Activated CD4-positive, alpha-beta T cell treated with anti-CD3 and anti-CD28 coated beads, Interleukin-2, Interleukin-6, amounts not matched to agents 100 ng/mL and 50 ng/mL, durations not matched to agents 16 hours and 8 hours (primary cell): ENCODE measurements around the gene UBQLN1.

Experiments
- DNase-seq: peaks from one replicate; pipeline ENCODE4 v3.0.0-alpha.2; 2020

Gene UBQLN1

GRCh38 chr9:83681490-83681889, 26.3 kb downstream of the UBQLN1 start:
- DNase-seq: no peak

GRCh38 chr9:83680233-83680632, 27.5 kb downstream of the UBQLN1 start:
- DNase-seq: no peak

GRCh38 chr9:83677596-83677995, 30.2 kb downstream of the UBQLN1 start:
- no peak for DNase-seq

- DNase-seq: no peak
These were observed 32.3 kb downstream of the UBQLN1 start for GRCh38 chr9:83675466-83675865.

- no peak for DNase-seq
These were observed 36.3 kb downstream of the UBQLN1 start for GRCh38 chr9:83671451-83671850.

GRCh38 chr9:83670381-83670780, 37.4 kb downstream of the UBQLN1 start:
- DNase-seq: no peak

DNA sequence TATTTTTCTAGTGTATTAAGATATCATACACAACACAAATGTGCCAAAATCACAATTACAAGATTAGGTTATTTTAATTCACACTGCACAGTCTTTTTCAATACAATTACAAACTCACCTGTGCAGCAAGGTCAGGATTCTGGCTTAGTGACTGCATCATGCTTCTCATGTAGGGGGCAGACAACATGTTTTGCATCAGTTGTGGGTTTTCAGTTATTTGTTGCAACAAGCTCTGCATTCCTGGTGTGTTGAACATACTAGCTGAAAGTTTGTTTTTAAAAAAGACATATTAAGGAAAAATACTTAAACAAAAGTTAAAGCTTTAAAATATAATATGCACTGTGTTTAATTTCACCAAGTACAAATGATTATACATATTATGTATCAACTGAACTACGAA, 38.7 kb downstream of the UBQLN1 start:
- no peak for DNase-seq

GRCh38 chr9:83665580-83666200, 42.1 kb downstream of the UBQLN1 start:
- DNase-seq: no peak

DNA sequence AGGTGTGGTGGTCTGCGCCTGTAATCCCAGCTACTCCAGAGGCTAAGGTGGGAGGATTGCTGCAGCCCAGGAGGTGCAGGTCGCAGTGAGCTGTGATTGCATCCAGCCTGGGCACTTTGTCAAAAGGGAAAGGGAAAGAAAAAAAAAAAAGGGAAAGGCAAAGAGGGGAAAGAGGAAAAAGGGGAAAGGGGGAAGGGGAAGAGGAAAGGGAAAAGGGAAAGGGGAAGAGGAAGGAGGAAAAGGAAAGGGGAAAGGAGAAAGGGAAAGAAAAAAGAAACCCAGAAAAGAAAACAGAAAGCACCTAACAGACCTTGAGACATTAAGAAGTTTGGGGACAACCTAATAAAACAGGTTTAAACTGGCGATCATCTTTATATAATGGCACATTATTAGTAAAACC, 44.8 kb downstream of the UBQLN1 start:
- DNase-seq: no peak

DNA sequence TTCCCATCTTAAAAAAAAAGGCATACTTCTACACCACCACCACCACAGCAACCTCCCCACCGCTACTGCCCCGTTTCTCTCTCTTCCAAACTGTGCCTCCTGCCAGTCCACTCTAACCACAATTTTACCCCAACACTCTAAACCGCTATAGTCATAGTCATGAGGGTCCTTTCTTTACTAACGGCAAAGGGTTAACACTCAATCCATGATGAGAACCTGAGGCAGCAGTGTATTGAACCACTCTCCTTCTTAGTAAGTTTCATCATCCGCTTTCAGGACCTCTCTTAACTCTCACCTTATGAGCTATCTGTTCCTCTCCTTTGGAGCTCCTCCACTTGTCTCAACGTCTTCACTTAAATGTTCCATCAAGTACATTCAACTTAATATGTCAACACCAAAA, 50.8 kb downstream of the UBQLN1 start:
- peak; percentile 11 for DNase-seq

- peak; percentile 17 for DNase-seq
These were observed 51.6 kb downstream of the UBQLN1 start for GRCh38 chr9:83656032-83656680.

- DNase-seq: no peak
These were observed 52.3 kb downstream of the UBQLN1 start for GRCh38 chr9:83655433-83655832.

DNA sequence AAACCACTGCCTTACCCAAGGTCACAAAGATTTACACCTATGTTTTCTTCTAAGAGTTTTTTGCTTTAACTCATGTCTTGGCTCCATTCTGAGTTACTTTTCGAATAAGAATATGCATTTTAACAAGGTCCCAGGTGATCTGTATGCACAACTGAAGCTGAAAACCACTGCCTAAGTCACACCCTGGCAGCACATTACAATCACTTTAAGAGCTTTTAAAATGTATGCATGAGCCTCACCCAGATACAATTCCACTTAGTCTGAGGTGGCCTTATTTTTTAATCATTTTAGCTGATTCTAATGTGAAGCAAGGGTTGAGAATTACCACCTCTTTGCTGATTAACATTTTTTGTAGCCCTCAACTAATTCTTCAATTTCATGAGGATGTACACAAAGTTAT, 55.3 kb downstream of the UBQLN1 start:
- no peak for DNase-seq

- DNase-seq: no peak
These were observed 56.2 kb downstream of the UBQLN1 start for GRCh38 chr9:83651558-83651957.

GRCh38 chr9:83649515-83649914, 58.2 kb downstream of the UBQLN1 start:
- no peak for DNase-seq

DNA sequence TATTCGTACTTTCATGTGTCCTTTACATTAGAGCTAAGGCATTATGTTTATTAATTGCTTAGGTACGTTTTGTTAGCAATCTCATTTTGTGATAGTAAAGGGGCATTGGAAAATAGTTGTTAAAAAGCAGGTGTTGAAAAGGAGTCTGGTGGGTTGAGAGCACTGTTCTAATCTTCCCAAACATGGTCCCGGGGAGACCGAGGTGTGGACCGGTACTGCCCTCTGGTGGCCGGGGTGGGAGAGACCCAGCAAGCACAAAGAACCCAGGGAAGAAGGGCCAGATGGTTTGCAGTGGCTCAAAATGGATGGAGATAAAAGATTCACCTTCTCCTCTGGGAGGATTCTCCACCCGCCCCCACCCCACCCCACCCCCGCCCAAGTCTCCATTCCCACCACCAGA, 58.7 kb downstream of the UBQLN1 start:
- DNase-seq: peak; percentile 73

DNA sequence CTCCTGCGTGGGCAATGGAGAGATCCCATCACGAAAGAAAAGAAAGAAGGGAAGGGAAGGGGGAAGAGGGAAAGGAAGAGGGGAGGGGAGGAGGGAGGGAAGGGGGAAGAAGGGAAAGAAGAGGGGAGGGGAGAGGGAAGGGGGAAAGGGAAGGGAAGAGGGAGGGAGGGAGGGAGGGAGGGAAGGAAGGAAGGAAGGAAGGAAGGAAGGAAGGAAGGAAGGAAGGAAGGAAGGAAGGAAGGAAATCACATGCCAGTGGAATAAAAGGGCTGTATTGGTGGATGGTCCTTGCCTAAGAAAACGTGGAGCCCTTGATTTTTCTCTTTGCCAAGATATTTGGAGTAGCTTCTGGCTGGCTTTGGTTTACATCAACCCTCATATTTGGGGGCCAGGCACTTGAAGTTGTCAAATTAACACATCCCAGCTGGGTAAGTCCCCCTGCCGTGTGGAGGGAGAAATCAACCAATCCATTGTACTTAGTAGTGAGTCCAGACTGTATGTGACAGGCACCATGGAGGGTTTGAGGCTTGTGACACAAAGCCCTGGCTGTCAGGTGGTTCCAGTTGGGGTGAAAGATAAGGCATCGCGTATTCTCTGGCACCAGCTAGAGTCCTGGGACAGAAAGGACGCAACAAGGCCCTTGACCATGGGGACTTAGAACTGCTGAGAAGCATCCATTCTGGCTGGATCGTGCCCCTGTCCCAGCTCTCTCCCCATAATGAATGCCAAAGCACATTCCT, 61.1 kb downstream of the UBQLN1 start:
- DNase-seq: no peak

GRCh38 chr9:83642793-83643192, 65.0 kb downstream of the UBQLN1 start:
- DNase-seq: no peak

GRCh38 chr9:83639266-83639665, 68.5 kb downstream of the UBQLN1 start:
- DNase-seq: no peak

- no peak for DNase-seq
These were observed 70.4 kb downstream of the UBQLN1 start for GRCh38 chr9:83637389-83637788.

DNA sequence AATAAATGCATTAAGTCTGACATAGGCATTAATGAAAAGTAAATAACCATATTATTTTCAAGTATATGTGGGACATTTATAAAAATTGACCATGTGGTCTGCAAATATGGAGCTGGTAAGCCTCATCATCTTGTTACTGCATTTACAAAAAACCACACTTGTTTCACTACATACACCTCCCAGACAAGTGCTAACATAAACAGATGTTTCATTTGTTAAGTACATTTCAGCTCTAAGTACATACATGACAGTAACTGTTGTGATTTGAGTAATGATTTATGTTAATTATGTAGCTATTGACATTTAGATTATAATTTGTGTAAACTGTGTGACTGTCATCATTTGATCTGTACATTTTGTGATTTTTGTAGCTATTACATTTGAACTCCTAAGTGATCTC, 70.9 kb downstream of the UBQLN1 start:
- DNase-seq: peak; percentile 8

GRCh38 chr9:83633676-83634075, 74.1 kb downstream of the UBQLN1 start:
- DNase-seq: no peak

- DNase-seq: no peak
These were observed 74.5 kb downstream of the UBQLN1 start for GRCh38 chr9:83633255-83633654.

GRCh38 chr9:83630938-83631457, 76.8 kb downstream of the UBQLN1 start:
- DNase-seq: no peak
